ENCODE results near the gene BRIP1. TPM values are rescaled to one million over a fixed set of nuclear protein-coding genes. Genes with fewer than 3 reads are reported as not detected.

The BRIP1 gene
- polyA plus RNA-seq, 1 of the 3 experiments (the other 2 are of a cell fraction), result 2.0 TPM

DNA sequence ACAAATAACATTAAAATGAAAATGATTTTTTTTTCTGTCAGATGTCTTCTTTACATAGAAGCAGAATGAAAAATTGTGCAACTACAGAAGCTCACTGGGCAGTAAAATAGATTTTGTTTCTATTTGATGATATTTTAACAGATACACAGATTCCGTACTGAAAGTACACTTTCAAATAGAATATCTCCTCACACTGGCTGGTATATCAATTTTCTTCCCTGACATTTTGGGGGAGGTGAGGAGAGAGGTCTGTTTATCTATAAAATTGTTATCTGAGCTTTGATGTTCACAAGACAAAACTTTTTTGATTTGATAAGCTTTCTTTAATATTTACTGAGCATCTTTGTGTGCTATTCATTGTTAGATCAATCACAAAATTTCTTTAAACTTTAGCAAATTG, 148.0 kb downstream of the BRIP1 start:
- DNase-seq, result no peak
- Histone ChIP-seq H2AFZ (ENCODE audit: low read depth) (no peak overlapping the region), H3K9me3 (peaks cover 40% of the 10 kb centered on the region), H3K79me2 (ENCODE audit: insufficient read depth) (no peaks in the 10 kb centered on the region), H3K4me3 (ENCODE audit: low read depth in 2 of 2, low read length in 1 of 2) (no peak overlapping the region), H3K9me2 (no peaks in the 10 kb centered on the region), H3K9ac (no peak overlapping the region), H3K27me3 (ENCODE audit: insufficient read depth) (no peaks in the 10 kb centered on the region), H3K4me2 (no peak overlapping the region), H3K27ac (ENCODE audit: low read depth in 2 of 2, low read length in 1 of 2) (no peak overlapping the region), H3K4me1 (ENCODE audit: control insufficient read depth in 1 of 2, insufficient read depth in 2 of 2, low read depth in 1 of 2, low read length in 1 of 2) (no peaks in the 10 kb centered on the region), H3F3A (replicated peaks; ENCODE audit: insufficient read depth) (no peaks in the 10 kb centered on the region), H3K36me3 (replicated peaks in 1 of 2; ENCODE audit: control insufficient read depth in 1 of 2, insufficient read depth in 2 of 2, low read length in 1 of 2) (peaks cover 6 to 53% of the 10 kb centered on the region in 2 experiments), H4K20me1 (ENCODE audit: insufficient read depth) (no peaks in the 10 kb centered on the region)
- TF ChIP-seq JUND (IDR thresholded peaks at IDR 0.05) (no peak), GABPA (IDR thresholded peaks at IDR 0.05; ENCODE audit: low read depth) (no peak), SIN3A (IDR thresholded peaks at IDR 0.05; ENCODE audit: borderline replicate concordance, low read depth, low read length) (no peak), RXRA (IDR thresholded peaks at IDR 0.05; ENCODE audit: borderline replicate concordance, low read depth) (no peak), EZH2phosphoT487 (IDR thresholded peaks at IDR 0.05; ENCODE audit: borderline replicate concordance, low read depth) (no peak), TCF12 (IDR thresholded peaks at IDR 0.05) (no peak), YY1 (IDR thresholded peaks at IDR 0.05; ENCODE audit: low read depth) (no peak), MXI1 (IDR thresholded peaks at IDR 0.05; ENCODE audit: low read depth, low read length) (no peak), FOXJ3 (CRISPR knock-in tag; IDR thresholded peaks at IDR 0.05) (no peak), RAD21 (IDR thresholded peaks at IDR 0.05; ENCODE audit: low read length) (no peak), CHD2 (IDR thresholded peaks at IDR 0.05; ENCODE audit: low read length, partially characterized antibody) (no peak), POLR2AphosphoS5 (IDR thresholded peaks at IDR 0.05; ENCODE audit: low read depth, low read length) (no peak), TEAD4 (IDR thresholded peaks at IDR 0.05; ENCODE audit: borderline replicate concordance, insufficient read depth) (no peak)
- TF ChIP-seq, protein P1, sequence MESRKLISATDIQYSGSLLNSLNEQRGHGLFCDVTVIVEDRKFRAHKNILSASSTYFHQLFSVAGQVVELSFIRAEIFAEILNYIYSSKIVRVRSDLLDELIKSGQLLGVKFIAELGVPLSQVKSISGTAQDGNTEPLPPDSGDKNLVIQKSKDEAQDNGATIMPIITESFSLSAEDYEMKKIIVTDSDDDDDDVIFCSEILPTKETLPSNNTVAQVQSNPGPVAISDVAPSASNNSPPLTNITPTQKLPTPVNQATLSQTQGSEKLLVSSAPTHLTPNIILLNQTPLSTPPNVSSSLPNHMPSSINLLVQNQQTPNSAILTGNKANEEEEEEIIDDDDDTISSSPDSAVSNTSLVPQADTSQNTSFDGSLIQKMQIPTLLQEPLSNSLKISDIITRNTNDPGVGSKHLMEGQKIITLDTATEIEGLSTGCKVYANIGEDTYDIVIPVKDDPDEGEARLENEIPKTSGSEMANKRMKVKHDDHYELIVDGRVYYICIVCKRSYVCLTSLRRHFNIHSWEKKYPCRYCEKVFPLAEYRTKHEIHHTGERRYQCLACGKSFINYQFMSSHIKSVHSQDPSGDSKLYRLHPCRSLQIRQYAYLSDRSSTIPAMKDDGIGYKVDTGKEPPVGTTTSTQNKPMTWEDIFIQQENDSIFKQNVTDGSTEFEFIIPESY (IDR thresholded peaks at IDR 0.05; ENCODE audit: borderline replicate concordance, low read depth), result no peak
- TF ChIP-seq, protein P2, sequence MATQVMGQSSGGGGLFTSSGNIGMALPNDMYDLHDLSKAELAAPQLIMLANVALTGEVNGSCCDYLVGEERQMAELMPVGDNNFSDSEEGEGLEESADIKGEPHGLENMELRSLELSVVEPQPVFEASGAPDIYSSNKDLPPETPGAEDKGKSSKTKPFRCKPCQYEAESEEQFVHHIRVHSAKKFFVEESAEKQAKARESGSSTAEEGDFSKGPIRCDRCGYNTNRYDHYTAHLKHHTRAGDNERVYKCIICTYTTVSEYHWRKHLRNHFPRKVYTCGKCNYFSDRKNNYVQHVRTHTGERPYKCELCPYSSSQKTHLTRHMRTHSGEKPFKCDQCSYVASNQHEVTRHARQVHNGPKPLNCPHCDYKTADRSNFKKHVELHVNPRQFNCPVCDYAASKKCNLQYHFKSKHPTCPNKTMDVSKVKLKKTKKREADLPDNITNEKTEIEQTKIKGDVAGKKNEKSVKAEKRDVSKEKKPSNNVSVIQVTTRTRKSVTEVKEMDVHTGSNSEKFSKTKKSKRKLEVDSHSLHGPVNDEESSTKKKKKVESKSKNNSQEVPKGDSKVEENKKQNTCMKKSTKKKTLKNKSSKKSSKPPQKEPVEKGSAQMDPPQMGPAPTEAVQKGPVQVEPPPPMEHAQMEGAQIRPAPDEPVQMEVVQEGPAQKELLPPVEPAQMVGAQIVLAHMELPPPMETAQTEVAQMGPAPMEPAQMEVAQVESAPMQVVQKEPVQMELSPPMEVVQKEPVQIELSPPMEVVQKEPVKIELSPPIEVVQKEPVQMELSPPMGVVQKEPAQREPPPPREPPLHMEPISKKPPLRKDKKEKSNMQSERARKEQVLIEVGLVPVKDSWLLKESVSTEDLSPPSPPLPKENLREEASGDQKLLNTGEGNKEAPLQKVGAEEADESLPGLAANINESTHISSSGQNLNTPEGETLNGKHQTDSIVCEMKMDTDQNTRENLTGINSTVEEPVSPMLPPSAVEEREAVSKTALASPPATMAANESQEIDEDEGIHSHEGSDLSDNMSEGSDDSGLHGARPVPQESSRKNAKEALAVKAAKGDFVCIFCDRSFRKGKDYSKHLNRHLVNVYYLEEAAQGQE (IDR thresholded peaks at IDR 0.05; ENCODE audit: low read depth, low read length), result no peak
- TF ChIP-seq, protein P3, sequence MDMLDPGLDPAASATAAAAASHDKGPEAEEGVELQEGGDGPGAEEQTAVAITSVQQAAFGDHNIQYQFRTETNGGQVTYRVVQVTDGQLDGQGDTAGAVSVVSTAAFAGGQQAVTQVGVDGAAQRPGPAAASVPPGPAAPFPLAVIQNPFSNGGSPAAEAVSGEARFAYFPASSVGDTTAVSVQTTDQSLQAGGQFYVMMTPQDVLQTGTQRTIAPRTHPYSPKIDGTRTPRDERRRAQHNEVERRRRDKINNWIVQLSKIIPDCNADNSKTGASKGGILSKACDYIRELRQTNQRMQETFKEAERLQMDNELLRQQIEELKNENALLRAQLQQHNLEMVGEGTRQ (IDR thresholded peaks at IDR 0.05; ENCODE audit: borderline replicate concordance, low read depth, low read length), result no peak
- TF ChIP-seq, protein P4, sequence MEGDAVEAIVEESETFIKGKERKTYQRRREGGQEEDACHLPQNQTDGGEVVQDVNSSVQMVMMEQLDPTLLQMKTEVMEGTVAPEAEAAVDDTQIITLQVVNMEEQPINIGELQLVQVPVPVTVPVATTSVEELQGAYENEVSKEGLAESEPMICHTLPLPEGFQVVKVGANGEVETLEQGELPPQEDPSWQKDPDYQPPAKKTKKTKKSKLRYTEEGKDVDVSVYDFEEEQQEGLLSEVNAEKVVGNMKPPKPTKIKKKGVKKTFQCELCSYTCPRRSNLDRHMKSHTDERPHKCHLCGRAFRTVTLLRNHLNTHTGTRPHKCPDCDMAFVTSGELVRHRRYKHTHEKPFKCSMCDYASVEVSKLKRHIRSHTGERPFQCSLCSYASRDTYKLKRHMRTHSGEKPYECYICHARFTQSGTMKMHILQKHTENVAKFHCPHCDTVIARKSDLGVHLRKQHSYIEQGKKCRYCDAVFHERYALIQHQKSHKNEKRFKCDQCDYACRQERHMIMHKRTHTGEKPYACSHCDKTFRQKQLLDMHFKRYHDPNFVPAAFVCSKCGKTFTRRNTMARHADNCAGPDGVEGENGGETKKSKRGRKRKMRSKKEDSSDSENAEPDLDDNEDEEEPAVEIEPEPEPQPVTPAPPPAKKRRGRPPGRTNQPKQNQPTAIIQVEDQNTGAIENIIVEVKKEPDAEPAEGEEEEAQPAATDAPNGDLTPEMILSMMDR (IDR thresholded peaks at IDR 0.05), result no peak
- TF ChIP-seq, protein P5, sequence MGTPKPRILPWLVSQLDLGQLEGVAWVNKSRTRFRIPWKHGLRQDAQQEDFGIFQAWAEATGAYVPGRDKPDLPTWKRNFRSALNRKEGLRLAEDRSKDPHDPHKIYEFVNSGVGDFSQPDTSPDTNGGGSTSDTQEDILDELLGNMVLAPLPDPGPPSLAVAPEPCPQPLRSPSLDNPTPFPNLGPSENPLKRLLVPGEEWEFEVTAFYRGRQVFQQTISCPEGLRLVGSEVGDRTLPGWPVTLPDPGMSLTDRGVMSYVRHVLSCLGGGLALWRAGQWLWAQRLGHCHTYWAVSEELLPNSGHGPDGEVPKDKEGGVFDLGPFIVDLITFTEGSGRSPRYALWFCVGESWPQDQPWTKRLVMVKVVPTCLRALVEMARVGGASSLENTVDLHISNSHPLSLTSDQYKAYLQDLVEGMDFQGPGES (IDR thresholded peaks at IDR 0.05; ENCODE audit: low read depth, low read length), result no peak
- POLR2A ChIA-PET, result no interaction called here
- CTCF ChIA-PET, result interaction anchor here (1.4 to 1.5 kb wide), 2 partner anchors 26 to 73 kb away, joined by 3 to 4 read pairs; no protein-coding TSS in a partner anchor
- WGBS (ENCODE audit: low lambda C conversion rate), result 100% methylated on average over 1 of the region's 1 CpG

All from SK-N-SH (cell line).